Measurements from ENCODE around the gene CALHM1. TPM values are rescaled to one million over a fixed set of nuclear protein-coding genes. Genes with fewer than 3 reads are reported as not detected.
A peak's percentile ranks its signal among the peaks of the same experiment; 100 is the strongest.

CALHM1 gene
- total RNA-seq, 2 experiments from 2014 or later = 0.13 TPM; not detected in 1

DNA sequence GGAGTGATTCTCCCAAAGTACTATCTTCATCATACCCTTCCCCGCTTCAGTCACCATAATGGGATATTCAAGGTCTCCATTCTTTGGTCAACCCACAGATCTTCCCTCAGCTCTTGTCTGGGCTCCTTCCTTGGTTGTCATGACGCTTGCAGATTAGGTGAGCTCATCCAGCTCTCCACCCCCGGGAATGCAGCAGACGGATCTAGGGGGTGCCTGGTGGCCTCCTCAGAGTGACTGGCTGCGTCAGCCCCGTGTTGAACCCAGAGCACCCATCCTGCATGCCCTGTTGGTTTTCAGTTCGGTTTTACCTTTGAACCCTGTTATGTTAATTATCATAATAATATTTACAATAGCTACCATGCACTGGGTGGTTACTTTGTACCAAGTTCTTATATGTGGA is 41.2 kb upstream of the CALHM1 start:
- no peaks in the 10 kb centered on the region for H3K9me2 ChIP-seq (ENCODE audit: insufficient read depth, low read length)
- no peak overlapping the region for H2AFZ ChIP-seq (ENCODE audit: low read length)
- POLR2A ChIA-PET = interaction anchor here (0.5 to 0.7 kb wide), 3 partner anchors 16 to 756 kb away, joined by 3 to 9 read pairs (median 6); partner anchors contain the start of gene WBP1L
- H3K36me3 ChIP-seq (ENCODE audit: insufficient read depth, low read length) = no peaks in the 10 kb centered on the region
- no peaks in the 10 kb centered on the region for H3K9me3 ChIP-seq (ENCODE audit: low read length)
- no peaks in the 10 kb centered on the region for H4K20me1 ChIP-seq (ENCODE audit: insufficient read depth, low read length)
- CTCF ChIA-PET (ENCODE audit: unreplicated experiment) = interaction anchor here (0.6 to 1.2 kb wide), 3 partner anchors 11 to 865 kb away, joined by 3 to 4 read pairs (median 4); no protein-coding TSS in a partner anchor
- no peak for TF ChIP-seq EZH2phosphoT487 (IDR thresholded peaks at IDR 0.05; ENCODE audit: borderline replicate concordance, low read depth, low read length)
- TF ChIP-seq, protein P1, sequence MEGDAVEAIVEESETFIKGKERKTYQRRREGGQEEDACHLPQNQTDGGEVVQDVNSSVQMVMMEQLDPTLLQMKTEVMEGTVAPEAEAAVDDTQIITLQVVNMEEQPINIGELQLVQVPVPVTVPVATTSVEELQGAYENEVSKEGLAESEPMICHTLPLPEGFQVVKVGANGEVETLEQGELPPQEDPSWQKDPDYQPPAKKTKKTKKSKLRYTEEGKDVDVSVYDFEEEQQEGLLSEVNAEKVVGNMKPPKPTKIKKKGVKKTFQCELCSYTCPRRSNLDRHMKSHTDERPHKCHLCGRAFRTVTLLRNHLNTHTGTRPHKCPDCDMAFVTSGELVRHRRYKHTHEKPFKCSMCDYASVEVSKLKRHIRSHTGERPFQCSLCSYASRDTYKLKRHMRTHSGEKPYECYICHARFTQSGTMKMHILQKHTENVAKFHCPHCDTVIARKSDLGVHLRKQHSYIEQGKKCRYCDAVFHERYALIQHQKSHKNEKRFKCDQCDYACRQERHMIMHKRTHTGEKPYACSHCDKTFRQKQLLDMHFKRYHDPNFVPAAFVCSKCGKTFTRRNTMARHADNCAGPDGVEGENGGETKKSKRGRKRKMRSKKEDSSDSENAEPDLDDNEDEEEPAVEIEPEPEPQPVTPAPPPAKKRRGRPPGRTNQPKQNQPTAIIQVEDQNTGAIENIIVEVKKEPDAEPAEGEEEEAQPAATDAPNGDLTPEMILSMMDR (conservative IDR thresholded peaks at IDR 0.05; ENCODE audit: low read length) = no peak
- intact Hi-C loops (cut with micrococcal nuclease; ENCODE audit: unreplicated experiment) = no loop called here
- peaks cover 25% of the 10 kb centered on the region for H3K4me1 ChIP-seq (ENCODE audit: insufficient read depth, low read length, poor library complexity, severe bottlenecking)
- 0 out of 2 replicates have a peak overlapping the region, but pooled peaks have one; percentile 25 for H3K4me2 ChIP-seq (ENCODE audit: low read length)
- no peak overlapping the region for H3K4me3 ChIP-seq (ENCODE audit: low read depth, low read length, poor library complexity, severe bottlenecking)
- BruUV-seq (replicated peaks) = no TSS peak
- H3K27ac ChIP-seq (ENCODE audit: low read depth, low read length, poor library complexity, severe bottlenecking) = no peak overlapping the region
- no peak for DNase-seq (ENCODE audit: low spot score)
- H3K79me2 ChIP-seq (ENCODE audit: insufficient read depth, low read depth, low read length) = no peaks in the 10 kb centered on the region

DNA sequence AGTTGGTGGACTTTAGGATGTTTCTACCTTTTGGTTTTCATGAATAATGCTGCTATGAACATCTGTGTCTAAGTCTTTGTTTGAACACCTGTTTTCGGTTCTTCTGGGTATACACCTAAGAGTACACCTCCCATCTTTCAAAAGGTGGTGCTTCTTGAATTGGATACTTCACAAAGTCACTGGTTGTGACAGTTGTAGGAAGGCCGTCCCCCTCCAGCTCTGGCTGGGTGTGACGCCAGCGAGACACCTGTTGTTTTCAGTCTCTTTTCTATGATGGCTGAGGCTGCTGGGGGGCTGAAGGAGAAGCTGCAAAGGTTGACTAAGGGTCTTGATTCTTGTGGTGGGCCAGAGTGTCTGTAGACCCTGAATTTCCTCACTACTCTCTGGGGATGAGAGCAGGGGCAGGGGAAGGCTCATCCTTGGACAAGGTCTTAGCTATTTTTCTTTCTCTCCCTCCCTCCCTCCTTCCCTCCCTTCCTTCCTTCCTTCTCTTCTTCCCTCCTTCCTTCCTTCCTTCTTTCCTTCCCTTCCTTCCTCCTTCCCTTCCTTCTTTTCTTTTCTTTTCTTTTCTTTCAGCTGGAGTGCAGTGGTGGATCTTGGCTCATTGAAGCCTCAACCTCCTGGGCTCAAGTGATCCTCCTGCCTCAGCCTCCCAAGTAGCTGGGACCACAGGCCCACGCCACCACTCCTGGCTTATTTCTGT is 40.4 kb upstream of the CALHM1 start:
- POLR2A ChIA-PET = interaction anchor here (0.5 to 0.7 kb wide), 3 partner anchors 16 to 756 kb away, joined by 3 to 9 read pairs (median 6); partner anchors contain the start of gene WBP1L
- H3K4me1 ChIP-seq (ENCODE audit: insufficient read depth, low read length, poor library complexity, severe bottlenecking) = peaks cover 30% of the 10 kb centered on the region
- H3K9me3 ChIP-seq (ENCODE audit: low read length) = no peaks in the 10 kb centered on the region
- peak overlapping the region; percentile 27 for H3K4me2 ChIP-seq (ENCODE audit: low read length)
- no peaks in the 10 kb centered on the region for H3K36me3 ChIP-seq (ENCODE audit: insufficient read depth, low read length)
- TF ChIP-seq, protein P1 (conservative IDR thresholded peaks at IDR 0.05; ENCODE audit: low read length) = no peak
- TF ChIP-seq EZH2phosphoT487 (IDR thresholded peaks at IDR 0.05; ENCODE audit: borderline replicate concordance, low read depth, low read length) = no peak
- no peaks in the 10 kb centered on the region for H3K79me2 ChIP-seq (ENCODE audit: insufficient read depth, low read depth, low read length)
- CTCF ChIA-PET (ENCODE audit: unreplicated experiment) = interaction anchor here (0.6 to 1.2 kb wide), 4 partner anchors 10 to 864 kb away, joined by 3 to 4 read pairs (median 4); no protein-coding TSS in a partner anchor
- H3K27ac ChIP-seq (ENCODE audit: low read depth, low read length, poor library complexity, severe bottlenecking) = peak overlapping the region; percentile 65
- intact Hi-C loops (cut with micrococcal nuclease; ENCODE audit: unreplicated experiment) = no loop called here
- no TSS peak for BruUV-seq (replicated peaks)
- H3K9me2 ChIP-seq (ENCODE audit: insufficient read depth, low read length) = no peaks in the 10 kb centered on the region
- peak; percentile 87 for DNase-seq (ENCODE audit: low spot score)
- no peak overlapping the region for H3K4me3 ChIP-seq (ENCODE audit: low read depth, low read length, poor library complexity, severe bottlenecking)
- H2AFZ ChIP-seq (ENCODE audit: low read length) = no peak overlapping the region
- H4K20me1 ChIP-seq (ENCODE audit: insufficient read depth, low read length) = no peaks in the 10 kb centered on the region
